Measurements from ENCODE around the gene PRKCB. TPM values are rescaled to one million over a fixed set of nuclear protein-coding genes. Genes with fewer than 3 reads are reported as not detected.

The PRKCB gene
- total and polyA plus RNA-seq, 2 experiments from 2014 or later: 3.7 to 16.4 TPM

- H3K27ac ChIP-seq (ENCODE audit: low read depth): no peak overlapping the region
- no peaks in the 10 kb centered on the region for H3K9me3 Mint-ChIP-seq
Observed at GRCh38 chr16:23874613-23875294, 39.0 kb downstream of the PRKCB start.

More at GRCh38 chr16:23874613-23875294, 39.0 kb downstream of the PRKCB start:
- TF ChIP-seq ZNF331 (CRISPR knock-in tag; IDR thresholded peaks at IDR 0.05; ENCODE audit: low read depth) (no peak), POLR2AphosphoS5 (IDR thresholded peaks at IDR 0.05; ENCODE audit: low read depth) (no peak), EZH2phosphoT487 (IDR thresholded peaks at IDR 0.05; ENCODE audit: unreplicated experiment) (no peak), EZH2 (IDR thresholded peaks at IDR 0.05; ENCODE audit: low read depth, unreplicated experiment) (no peak), JUNB (IDR thresholded peaks at IDR 0.05; ENCODE audit: unreplicated experiment) (no peak), CREB1 (CRISPR knock-in tag; IDR thresholded peaks at IDR 0.05; ENCODE audit: low read depth) (no peak)
- TF ChIP-seq, protein P1, sequence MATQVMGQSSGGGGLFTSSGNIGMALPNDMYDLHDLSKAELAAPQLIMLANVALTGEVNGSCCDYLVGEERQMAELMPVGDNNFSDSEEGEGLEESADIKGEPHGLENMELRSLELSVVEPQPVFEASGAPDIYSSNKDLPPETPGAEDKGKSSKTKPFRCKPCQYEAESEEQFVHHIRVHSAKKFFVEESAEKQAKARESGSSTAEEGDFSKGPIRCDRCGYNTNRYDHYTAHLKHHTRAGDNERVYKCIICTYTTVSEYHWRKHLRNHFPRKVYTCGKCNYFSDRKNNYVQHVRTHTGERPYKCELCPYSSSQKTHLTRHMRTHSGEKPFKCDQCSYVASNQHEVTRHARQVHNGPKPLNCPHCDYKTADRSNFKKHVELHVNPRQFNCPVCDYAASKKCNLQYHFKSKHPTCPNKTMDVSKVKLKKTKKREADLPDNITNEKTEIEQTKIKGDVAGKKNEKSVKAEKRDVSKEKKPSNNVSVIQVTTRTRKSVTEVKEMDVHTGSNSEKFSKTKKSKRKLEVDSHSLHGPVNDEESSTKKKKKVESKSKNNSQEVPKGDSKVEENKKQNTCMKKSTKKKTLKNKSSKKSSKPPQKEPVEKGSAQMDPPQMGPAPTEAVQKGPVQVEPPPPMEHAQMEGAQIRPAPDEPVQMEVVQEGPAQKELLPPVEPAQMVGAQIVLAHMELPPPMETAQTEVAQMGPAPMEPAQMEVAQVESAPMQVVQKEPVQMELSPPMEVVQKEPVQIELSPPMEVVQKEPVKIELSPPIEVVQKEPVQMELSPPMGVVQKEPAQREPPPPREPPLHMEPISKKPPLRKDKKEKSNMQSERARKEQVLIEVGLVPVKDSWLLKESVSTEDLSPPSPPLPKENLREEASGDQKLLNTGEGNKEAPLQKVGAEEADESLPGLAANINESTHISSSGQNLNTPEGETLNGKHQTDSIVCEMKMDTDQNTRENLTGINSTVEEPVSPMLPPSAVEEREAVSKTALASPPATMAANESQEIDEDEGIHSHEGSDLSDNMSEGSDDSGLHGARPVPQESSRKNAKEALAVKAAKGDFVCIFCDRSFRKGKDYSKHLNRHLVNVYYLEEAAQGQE (IDR thresholded peaks at IDR 0.05; ENCODE audit: unreplicated experiment): no peak
- TF ChIP-seq, protein P2, sequence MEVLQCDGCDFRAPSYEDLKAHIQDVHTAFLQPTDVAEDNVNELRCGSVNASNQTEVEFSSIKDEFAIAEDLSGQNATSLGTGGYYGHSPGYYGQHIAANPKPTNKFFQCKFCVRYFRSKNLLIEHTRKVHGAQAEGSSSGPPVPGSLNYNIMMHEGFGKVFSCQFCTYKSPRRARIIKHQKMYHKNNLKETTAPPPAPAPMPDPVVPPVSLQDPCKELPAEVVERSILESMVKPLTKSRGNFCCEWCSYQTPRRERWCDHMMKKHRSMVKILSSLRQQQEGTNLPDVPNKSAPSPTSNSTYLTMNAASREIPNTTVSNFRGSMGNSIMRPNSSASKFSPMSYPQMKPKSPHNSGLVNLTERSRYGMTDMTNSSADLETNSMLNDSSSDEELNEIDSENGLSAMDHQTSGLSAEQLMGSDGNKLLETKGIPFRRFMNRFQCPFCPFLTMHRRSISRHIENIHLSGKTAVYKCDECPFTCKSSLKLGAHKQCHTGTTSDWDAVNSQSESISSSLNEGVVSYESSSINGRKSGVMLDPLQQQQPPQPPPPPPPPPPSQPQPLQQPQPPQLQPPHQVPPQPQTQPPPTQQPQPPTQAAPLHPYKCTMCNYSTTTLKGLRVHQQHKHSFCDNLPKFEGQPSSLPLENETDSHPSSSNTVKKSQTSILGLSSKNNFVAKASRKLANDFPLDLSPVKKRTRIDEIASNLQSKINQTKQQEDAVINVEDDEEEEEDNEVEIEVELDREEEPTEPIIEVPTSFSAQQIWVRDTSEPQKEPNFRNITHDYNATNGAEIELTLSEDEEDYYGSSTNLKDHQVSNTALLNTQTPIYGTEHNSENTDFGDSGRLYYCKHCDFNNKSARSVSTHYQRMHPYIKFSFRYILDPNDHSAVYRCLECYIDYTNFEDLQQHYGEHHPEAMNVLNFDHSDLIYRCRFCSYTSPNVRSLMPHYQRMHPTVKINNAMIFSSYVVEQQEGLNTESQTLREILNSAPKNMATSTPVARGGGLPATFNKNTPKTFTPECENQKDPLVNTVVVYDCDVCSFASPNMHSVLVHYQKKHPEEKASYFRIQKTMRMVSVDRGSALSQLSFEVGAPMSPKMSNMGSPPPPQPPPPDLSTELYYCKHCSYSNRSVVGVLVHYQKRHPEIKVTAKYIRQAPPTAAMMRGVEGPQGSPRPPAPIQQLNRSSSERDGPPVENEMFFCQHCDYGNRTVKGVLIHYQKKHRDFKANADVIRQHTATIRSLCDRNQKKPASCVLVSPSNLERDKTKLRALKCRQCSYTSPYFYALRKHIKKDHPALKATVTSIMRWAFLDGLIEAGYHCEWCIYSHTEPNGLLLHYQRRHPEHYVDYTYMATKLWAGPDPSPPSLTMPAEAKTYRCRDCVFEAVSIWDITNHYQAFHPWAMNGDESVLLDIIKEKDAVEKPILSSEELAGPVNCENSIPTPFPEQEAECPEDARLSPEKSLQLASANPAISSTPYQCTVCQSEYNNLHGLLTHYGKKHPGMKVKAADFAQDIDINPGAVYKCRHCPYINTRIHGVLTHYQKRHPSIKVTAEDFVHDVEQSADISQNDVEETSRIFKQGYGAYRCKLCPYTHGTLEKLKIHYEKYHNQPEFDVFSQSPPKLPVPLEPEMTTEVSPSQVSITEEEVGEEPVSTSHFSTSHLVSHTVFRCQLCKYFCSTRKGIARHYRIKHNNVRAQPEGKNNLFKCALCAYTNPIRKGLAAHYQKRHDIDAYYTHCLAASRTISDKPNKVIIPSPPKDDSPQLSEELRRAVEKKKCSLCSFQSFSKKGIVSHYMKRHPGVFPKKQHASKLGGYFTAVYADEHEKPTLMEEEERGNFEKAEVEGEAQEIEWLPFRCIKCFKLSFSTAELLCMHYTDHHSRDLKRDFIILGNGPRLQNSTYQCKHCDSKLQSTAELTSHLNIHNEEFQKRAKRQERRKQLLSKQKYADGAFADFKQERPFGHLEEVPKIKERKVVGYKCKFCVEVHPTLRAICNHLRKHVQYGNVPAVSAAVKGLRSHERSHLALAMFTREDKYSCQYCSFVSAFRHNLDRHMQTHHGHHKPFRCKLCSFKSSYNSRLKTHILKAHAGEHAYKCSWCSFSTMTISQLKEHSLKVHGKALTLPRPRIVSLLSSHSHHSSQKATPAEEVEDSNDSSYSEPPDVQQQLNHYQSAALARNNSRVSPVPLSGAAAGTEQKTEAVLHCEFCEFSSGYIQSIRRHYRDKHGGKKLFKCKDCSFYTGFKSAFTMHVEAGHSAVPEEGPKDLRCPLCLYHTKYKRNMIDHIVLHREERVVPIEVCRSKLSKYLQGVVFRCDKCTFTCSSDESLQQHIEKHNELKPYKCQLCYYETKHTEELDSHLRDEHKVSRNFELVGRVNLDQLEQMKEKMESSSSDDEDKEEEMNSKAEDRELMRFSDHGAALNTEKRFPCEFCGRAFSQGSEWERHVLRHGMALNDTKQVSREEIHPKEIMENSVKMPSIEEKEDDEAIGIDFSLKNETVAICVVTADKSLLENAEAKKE (CRISPR knock-in tag; IDR thresholded peaks at IDR 0.05): no peak
- TF ChIP-seq, protein P3, sequence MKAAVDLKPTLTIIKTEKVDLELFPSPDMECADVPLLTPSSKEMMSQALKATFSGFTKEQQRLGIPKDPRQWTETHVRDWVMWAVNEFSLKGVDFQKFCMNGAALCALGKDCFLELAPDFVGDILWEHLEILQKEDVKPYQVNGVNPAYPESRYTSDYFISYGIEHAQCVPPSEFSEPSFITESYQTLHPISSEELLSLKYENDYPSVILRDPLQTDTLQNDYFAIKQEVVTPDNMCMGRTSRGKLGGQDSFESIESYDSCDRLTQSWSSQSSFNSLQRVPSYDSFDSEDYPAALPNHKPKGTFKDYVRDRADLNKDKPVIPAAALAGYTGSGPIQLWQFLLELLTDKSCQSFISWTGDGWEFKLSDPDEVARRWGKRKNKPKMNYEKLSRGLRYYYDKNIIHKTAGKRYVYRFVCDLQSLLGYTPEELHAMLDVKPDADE (IDR thresholded peaks at IDR 0.05): no peak
- no peaks in the 10 kb centered on the region for H3K9me2 ChIP-seq (ENCODE audit: insufficient read depth)
- Mint-ChIP-seq H3K27ac (no peak overlapping the region), H3K36me3 (ENCODE audit: low read depth) (no peaks in the 10 kb centered on the region), H3K27me3 (ENCODE audit: insufficient read depth, low read depth, poor library complexity) (peaks cover 6% of the 10 kb centered on the region), H3K4me1 (no peaks in the 10 kb centered on the region), H3K4me3 (no peak overlapping the region)
- H3K4me3 ChIP-seq: no peak overlapping the region
- H3K4me1 ChIP-seq (ENCODE audit: insufficient read depth): no peaks in the 10 kb centered on the region
- no peaks in the 10 kb centered on the region; the same call in none of the 2 replicates for H4K20me1 ChIP-seq (replicated peaks; ENCODE audit: insufficient read depth)
- H3K36me3 ChIP-seq (ENCODE audit: insufficient read depth): no peaks in the 10 kb centered on the region
- H2AFZ ChIP-seq: no peak overlapping the region
- ATAC-seq: no peak
- no peaks in the 10 kb centered on the region for H3K79me2 ChIP-seq (replicated peaks; ENCODE audit: insufficient read depth)
- no peak overlapping the region for H3K4me2 ChIP-seq
- no peak for DNase-seq (ENCODE audit: low spot score)
- no peaks in the 10 kb centered on the region for H3K27me3 ChIP-seq (ENCODE audit: insufficient read depth)
- no peaks in the 10 kb centered on the region for H3F3A ChIP-seq (replicated peaks; ENCODE audit: low read depth)
